NCI-H187 treated with DMSO at 0.1 percent for 48 hours (cell line): ENCODE measurements around the gene ZDHHC5.
"Not testable (repeated sequence)": the region's sequence is repeated elsewhere in the genome, so short reads cannot be mapped to it uniquely, and the experiment has no call there.

ENCODE experiments used
- DNase-seq: peaks from one replicate; lab custom pipeline; 2025; lab: John Stamatoyannopoulos, UW

The ZDHHC5 gene

GRCh38 chr11:57644748-57645688, 22.9 kb upstream of the ZDHHC5 start:
- no peak for DNase-seq

- no peak for DNase-seq
Measured at GRCh38 chr11:57645689-57646085, 22.2 kb upstream of the ZDHHC5 start.

DNA sequence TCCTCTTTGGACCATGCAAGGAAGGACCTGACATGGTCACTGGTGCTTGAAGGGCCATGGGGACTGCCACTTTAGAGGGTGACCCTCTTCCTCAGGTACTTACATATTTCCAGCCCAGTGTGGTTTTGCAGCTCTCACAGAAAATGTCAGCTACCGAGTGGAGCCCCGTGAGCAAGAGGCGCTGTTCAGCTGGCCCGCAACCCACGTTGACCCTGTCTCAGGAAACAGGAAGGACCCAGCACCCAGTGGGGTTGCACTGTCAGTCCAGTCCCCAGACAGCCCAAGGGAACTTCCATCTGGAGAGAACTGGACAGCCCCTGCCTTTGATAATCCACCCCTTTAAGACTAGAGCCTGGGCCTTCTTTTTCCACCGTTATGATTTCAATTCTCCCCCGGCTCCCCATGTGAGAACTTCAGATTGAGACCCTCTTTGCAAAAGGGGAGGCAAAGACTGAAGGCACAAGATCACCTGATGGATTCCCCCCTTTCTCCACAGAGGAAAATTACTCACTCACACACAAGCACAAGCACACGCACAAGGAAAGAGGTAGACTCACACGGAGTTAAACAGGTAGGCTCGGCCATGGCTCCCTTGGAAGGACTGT, 21.6 kb upstream of the ZDHHC5 start:
- no peak for DNase-seq

DNA sequence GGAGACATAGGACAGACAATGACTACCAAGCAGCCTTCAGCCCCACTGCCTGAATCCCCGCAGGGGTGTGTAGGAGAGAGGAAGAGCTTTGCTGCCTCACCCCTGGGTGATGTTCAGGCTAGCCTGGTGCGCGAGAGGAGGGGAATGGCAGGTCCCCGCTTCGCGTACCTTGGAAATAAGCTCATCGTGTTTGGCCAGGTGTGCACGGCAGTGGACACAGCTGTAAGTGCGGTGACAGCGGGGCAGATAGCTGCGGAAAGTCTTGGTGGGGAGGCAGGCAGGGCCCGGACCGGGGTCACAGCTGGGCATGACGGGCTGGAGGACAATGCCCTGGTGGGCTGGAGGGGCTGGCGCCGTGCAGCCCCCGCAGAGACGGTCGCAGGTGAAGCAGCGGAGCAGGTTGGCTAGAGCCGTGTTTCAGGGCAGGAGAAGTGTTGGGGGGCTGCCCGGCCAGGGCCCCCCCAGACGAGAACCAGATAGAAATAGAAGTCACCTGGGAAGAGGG, 21.1 kb upstream of the ZDHHC5 start:
- no peak for DNase-seq

GRCh38 chr11:57647372-57647771, 20.5 kb upstream of the ZDHHC5 start:
- DNase-seq = no peak

DNA sequence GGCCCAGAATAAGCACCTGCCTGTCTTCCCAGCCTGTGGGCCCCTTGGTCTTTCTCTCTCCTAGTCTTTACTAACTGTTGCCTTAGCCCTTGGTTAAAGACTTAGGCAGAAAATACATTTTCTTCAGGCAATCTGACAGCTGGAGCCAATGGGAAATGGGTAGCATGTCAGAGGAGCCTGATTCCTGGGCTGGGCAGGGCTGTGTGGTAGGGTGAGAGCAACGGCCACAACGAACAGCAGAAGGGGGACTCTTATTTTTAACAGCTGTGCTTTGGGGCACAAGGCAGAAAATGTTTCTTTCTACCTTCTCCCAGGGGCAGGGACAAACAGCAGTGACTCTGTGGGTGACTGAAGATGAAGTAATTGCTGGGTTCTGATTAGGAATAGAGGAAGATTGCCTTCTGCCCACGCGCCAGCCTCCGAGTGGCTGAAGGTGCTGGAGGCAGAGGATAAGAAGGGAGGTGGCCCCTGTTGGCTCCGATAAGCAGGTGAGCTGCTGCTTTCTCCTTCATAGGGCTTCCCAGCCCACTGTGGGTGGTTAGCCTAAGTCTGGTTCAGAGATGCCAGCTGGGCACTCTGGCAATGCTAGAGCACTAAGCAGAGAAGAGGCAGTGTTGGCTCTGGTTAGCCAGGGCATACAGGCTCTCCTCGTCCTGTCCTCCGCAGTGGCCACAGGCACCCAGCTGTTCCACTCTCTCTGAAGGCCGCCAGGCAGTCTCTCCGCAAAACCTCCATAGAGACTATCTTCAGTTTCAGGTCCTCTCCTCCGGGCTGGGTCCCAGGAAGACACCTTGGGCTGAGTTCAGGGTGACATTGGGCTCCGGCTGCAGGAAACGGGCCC, 19.7 kb upstream of the ZDHHC5 start:
- no peak for DNase-seq

DNA sequence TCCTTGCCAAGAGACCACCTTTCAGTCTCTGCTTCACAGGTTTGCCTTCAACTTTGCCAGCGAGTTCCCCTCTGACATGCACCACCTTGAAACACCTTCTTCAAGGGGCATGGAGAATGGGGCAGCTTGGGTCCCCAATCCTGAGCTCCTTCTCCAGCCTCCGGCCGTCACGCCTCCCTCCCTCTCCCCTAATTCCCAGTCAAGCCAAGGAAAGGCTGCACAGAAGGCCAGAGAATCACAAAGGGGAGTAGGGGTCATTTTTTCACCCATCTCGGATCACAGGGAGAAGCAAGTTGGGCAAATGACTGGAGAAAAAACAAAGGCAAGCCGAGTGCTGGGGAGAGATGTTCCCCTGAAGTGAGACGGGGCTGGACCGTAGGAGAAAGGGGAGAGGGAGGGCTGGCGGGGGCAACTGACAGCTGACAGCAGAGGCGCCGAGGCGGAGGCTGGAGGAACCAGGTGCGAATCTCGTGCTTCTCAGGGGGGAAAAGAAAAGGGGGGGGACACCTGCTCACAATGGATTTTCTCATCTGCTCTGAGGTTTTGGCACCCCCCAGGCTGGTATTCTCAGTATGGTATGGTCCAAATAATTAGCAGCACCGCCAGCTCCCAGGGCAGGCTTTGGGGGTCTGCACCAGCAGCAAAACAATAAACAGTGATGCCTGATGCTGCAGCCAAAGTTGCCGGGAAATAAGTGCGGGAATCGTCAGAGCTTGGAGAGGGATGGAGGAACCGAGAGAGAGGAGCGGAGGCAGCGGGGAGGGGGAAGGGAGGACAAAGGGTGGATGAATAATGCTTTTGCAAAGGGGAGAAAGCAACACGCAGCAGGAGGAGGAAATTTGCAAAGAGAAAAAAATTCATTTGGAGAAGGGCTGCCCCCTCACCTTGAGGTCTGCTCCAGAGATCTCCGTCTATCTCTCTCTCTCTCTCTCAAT, 18.8 kb upstream of the ZDHHC5 start:
- no peak for DNase-seq

DNA sequence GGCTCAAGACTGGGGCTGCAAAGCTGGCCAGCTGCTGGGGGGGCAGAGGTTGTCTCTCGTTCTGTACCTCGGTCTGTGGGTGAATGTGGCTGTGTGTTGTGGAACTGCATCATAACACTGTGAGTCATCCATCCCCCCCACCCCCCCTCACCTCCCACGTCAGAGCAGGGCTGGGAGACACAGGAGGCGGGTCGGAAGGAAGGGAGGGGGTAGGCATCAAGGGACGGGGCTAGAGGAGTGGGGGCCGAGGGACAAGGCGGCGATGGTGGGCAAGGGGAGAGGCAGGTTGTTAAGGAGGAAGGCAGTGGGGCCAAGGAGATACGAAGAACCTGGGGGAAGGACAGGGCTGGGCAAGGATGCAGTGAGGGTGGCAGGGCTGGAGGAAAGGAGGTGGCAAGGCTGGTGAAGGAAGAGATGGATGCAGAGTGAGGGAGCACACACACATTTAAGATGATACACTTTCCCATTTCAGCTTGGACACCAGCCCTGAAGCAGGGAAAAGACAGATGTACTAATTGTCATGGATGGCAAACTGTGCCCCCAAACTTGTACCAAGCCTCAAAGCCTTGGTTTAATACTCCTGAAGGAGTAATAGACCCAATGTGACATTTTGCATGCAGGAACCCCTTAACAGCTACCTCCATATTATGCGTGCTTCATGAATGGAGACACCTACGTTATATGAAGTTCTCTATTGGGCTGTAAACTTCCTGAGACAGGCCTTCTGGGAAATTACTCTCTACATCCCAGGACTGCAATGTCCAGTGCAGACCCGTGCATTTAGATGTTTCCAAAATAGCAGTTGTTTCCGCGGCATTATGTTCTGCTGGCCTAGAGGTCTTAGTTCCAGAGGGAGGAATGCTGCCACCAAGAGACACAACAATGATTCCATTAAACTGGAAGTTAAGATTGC, 17.8 kb upstream of the ZDHHC5 start, which contains the start of gene YPEL4:
Gene YPEL4, minus strand, starts transcription at position 87 of the 913 bp plus-strand sequence. CDS start 2,805 bp downstream, outside the sequence.
- DNase-seq = no peak

DNA sequence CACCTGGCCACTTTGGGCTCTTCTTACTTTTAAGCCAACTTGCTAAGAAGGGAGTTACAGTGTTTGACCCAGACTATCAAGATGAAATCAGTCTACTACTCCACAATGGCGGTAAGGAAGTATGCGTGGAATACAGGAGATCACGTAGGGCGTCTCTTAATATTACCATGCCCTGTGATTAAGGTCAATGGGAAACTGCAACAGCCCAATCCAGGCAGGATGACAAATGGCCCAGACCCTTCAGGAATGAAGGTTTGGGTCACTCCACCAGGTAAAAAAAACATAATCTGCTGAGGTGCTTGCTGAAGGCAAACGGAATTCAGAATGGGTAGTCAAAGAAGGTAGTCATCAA, 17.2 kb upstream of the ZDHHC5 start:
- DNase-seq = no peak

DNA sequence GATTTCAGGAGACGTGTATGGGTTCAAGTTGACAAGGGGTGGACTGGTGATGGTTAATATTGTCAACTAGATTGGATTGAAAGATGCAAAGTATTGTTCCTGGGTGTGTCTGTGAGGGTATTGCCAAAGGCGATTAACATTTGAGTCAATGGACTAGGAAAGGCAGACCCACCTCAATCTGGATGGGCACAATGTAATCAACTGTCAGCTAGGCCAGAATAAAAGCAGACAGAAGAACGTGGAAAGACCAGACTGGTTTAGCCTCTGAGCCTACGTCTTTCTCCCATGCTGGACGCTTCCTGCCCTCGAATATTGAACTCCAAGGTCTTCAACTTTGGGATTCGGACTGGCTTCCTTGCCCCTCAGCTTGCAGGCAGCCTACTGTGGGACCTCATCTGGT, 16.5 kb upstream of the ZDHHC5 start:
- DNase-seq = no peak

- not testable (repeated sequence) for DNase-seq
Measured at GRCh38 chr11:57652230-57652629, 15.7 kb upstream of the ZDHHC5 start.

DNA sequence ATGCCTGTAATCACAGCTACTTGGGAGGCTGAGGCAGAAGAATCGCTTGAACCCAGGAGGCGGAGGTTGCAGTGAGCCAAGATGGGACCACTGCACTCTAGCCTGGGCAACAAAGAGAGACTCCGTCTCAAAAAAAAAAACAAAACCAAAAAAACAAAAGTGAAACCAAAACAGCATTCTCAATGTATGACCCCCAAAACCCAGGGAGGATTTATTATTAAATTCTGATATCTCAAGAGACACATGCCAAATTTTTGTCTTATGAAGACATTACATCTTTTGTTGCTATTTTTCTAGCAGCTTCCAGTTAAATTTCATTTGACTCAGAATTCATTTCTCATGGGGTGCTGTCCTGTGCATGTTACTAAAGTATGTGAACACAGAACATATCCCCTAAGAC, 15.3 kb upstream of the ZDHHC5 start:
- DNase-seq = no peak

- DNase-seq = no peak
Measured at GRCh38 chr11:57653163-57653562, 14.8 kb upstream of the ZDHHC5 start.

GRCh38 chr11:57656885-57657193, 11.1 kb upstream of the ZDHHC5 start:
- no peak for DNase-seq

DNA sequence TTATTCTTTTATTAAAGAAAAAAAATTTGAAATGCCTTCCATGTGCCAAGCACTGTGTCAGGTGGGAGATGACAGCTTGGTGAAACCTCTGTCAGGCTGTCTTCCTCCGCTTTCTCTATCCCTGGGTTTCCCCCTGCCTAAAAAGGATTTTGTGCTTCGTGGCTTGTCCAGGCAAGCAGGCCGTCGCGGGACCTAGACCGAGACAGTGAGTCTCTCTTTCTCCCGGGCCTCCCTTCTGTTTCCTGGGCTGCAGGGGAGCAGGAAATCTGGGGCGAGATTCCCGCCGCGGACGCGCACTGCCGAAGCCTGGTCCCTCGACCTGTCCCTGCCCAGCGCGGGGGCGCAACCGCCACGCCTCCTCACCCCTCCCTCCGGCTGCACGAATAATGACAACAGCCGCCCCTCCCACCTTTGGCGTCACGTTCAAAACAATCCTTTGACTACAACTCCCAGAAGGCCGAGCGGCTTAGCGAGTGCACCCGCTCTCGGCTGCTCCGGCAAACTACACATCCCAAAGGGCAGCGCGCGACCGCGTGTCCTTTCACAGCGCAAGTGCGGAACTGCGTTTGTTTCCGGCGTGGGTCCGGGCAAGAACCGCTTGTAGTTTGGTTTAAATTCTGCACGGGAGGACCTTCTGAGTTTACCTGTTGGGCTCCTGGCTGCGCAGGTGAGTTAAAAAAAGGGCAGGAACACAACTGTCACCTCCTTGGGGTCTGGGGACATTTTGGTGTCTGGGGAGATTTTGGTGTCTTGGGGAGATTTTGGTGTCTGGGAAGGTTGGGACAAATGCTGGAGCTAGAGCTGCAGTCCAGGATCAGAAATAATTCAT, 10.5 kb upstream of the ZDHHC5 start, which contains the start of gene CLP1:
Gene CLP1, plus strand, starts transcription at position 569 of the 829 bp plus-strand sequence. CDS start 1,715 bp downstream, outside the sequence.
- peak; percentile 93 for DNase-seq

DNA sequence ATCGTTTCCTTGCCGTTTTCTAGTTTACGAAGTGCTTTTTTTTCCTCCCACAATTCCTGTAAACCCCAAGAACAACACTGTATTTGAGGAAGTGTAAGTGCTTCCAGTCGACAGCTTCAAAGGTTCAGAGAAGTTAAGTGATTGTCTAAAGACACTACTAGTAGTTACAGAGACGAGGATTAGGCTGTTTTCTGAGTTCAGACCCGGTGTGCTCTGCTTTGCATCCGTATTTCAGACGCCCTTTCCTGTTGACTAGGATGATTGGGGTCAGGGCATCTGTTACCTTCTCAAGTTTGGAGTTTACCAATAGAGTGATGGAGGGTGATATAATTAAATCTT, 9.9 kb upstream of the ZDHHC5 start:
- DNase-seq = no peak

- no peak for DNase-seq
Measured at GRCh38 chr11:57659669-57660068, 8.2 kb upstream of the ZDHHC5 start.

- DNase-seq = no peak
Measured at GRCh38 chr11:57662893-57663292, 5.0 kb upstream of the ZDHHC5 start.

GRCh38 chr11:57663975-57664374, 3.9 kb upstream of the ZDHHC5 start:
- DNase-seq = no peak
